Natural killer cell (primary cell): ENCODE measurements around the gene GTF2A1L. TPM values are rescaled to one million over a fixed set of nuclear protein-coding genes. Genes with fewer than 3 reads are reported as not detected.

Experiments used
- ATAC-seq, 3 donors: fragments of 150-1000 bp in 2 of 3; fragments of 200-7000 bp in 1 of 3; cut with Tn5 transposase; 1 replicate in 1 of 3; 2 replicates in 2 of 3; pipeline ENCODE4 v1.10.0; 2021; ENCODE audit warnings: mild to moderate bottlenecking in 2 of 3, moderate library complexity in 2 of 3
- DNase-seq, 2 donors: peaks; one replicate each; pipeline versions ENCODE4 v3.0.0 to v3.0.0-alpha.2; 2013 to 2021; ENCODE audit warnings: mixed read lengths in 1 of 2
- H3K27ac ChIP-seq: one replicate; pipeline ENCODE4 v1.5.1; 2013; ENCODE audit warnings: mild to moderate bottlenecking, low read length
- H3K27me3 ChIP-seq: one replicate; pipeline ENCODE4 v1.6.1; 2013; ENCODE audit warnings: low read length; ENCODE audit not compliant: control insufficient read depth, insufficient read depth
- H3K36me3 ChIP-seq: one replicate; pipeline ENCODE4 v1.6.1; 2013; ENCODE audit warnings: low read length; ENCODE audit not compliant: control insufficient read depth, insufficient read depth
- H3K4me1 ChIP-seq: one replicate; pipeline ENCODE4 v1.6.1; 2013; ENCODE audit warnings: low read length; ENCODE audit not compliant: control insufficient read depth, insufficient read depth
- H3K4me3 ChIP-seq: one replicate; pipeline ENCODE4 v1.5.1; 2013; ENCODE audit warnings: low read length
- H3K9me3 ChIP-seq: one replicate; pipeline ENCODE4 v1.6.1; 2013; ENCODE audit warnings: low read length; ENCODE audit not compliant: control insufficient read depth, insufficient read depth
- H3K27ac Mint-ChIP-seq, 2 donors: one replicate each; pipeline ENCODE4 v1.8.0; 2022; ENCODE audit warnings: mild to moderate bottlenecking in 2 of 2, mixed read lengths in 2 of 2, moderate library complexity in 1 of 2
- H3K27me3 Mint-ChIP-seq, 2 donors: one replicate each; pipeline ENCODE4 v1.8.0; 2022; ENCODE audit warnings: low read depth in 2 of 2, mixed read lengths in 2 of 2
- H3K36me3 Mint-ChIP-seq: one replicate; pipeline ENCODE4 v1.8.0; 2022; ENCODE audit warnings: mixed read lengths
- H3K4me1 Mint-ChIP-seq, 2 donors: one replicate each; pipeline ENCODE4 v1.8.0; 2022; ENCODE audit warnings: mixed read lengths in 2 of 2
- H3K4me3 Mint-ChIP-seq: one replicate; pipeline ENCODE4 v1.8.0; 2022; ENCODE audit warnings: mild to moderate bottlenecking, moderate library complexity, mixed read lengths
- H3K9me3 Mint-ChIP-seq, 2 donors: one replicate each; pipeline ENCODE4 v1.8.0; 2022; ENCODE audit warnings: mixed read lengths in 2 of 2
- WGBS: methylation state at CpG from one replicate; pipeline ENCODE4 v1.1.7; 2013; ENCODE audit warnings: missing lambda C conversion rate; ENCODE audit not compliant: insufficient coverage; 5-methylcytosine and 5-hydroxymethylcytosine counted together
- intact Hi-C: fragments of 100-400 bp; cut with micrococcal nuclease; formaldehyde crosslinking; loops from one replicate; pipeline ENCODE4 v1.14.2; 2022
- total RNA-seq, 4 donors: library from RNA; stranded (reverse); fragments of 120-200 nt in 1 of 4; gene quantifications; one replicate each; pipeline versions ENCODE4 v1.2.3 to v1.2.4, GENCODE V29; 2013 to 2022
- TF ChIP-seq, protein P1 (sequence below): fragments of 200-600 bp; IDR thresholded peaks from one replicate; pipeline ENCODE4 v1.8.0; 2022; ENCODE audit warnings: antibody characterized with exemption

GTF2A1L gene
- total RNA-seq, 3 donors from 2014 or later (not counting 1 experiment from before 2014, with no cell fraction given) = not detected

DNA sequence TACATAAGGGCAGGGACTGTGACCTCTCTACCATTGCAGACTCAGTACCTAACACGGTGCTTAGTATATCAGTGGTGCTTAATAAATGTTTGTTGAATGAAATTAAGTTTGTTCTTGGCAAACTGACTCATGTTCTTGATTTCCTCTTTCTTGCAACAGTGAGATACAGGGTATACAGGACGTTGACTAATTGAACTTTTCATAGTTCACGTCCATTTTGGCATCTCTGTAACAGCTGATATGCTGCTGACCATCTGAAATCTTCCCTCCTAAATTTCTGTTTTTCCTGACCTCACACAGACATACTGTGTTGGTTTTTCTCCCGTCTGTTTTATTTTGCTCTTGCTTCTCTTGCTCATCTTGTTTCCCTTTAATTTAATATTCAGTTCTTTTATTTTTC lies 93.7 kb downstream of the GTF2A1L start:
- Mint-ChIP-seq H3K36me3 (no peaks in the 10 kb centered on the region), H3K9me3 (peaks cover 0 to 7% of the 10 kb centered on the region in 2 donors), H3K27ac (no peak overlapping the region), H3K27me3 (peaks cover 3 to 9% of the 10 kb centered on the region in 2 donors), H3K4me3 (no peak overlapping the region), H3K4me1 (no peaks in the 10 kb centered on the region)
- H3K36me3 ChIP-seq = no peaks in the 10 kb centered on the region
- TF ChIP-seq, protein P1, sequence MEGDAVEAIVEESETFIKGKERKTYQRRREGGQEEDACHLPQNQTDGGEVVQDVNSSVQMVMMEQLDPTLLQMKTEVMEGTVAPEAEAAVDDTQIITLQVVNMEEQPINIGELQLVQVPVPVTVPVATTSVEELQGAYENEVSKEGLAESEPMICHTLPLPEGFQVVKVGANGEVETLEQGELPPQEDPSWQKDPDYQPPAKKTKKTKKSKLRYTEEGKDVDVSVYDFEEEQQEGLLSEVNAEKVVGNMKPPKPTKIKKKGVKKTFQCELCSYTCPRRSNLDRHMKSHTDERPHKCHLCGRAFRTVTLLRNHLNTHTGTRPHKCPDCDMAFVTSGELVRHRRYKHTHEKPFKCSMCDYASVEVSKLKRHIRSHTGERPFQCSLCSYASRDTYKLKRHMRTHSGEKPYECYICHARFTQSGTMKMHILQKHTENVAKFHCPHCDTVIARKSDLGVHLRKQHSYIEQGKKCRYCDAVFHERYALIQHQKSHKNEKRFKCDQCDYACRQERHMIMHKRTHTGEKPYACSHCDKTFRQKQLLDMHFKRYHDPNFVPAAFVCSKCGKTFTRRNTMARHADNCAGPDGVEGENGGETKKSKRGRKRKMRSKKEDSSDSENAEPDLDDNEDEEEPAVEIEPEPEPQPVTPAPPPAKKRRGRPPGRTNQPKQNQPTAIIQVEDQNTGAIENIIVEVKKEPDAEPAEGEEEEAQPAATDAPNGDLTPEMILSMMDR = no peak
- H3K4me3 ChIP-seq = no peak overlapping the region
- H3K9me3 ChIP-seq = no peaks in the 10 kb centered on the region
- DNase-seq (no peak), ATAC-seq (no peak)
- no peaks in the 10 kb centered on the region for H3K4me1 ChIP-seq
- 62% methylated on average over 4 of the region's 4 CpGs for WGBS
- intact Hi-C loops = no loop called here
- no peaks in the 10 kb centered on the region for H3K27me3 ChIP-seq
- no peak overlapping the region for H3K27ac ChIP-seq

DNA sequence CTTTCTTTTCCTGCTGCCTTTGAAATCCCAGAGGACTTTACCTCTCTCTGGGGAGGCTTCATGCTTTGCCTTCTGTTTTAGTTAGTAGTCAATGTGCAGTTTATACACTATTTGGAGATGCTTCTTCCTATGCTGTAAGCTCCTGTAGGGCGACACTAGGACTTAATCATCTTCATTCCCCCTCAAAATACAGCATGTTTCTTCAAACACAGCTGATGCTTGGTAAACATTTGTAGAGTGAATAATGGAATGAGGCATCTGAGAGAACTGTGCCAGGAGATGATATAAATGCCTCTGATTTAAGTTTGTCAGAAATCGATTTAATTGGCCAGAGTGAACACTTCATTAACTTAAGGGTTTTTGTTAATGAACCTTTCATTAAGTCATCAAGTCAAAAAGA lies 94.5 kb downstream of the GTF2A1L start:
- no peak for DNase-seq
- H3K36me3 ChIP-seq = no peaks in the 10 kb centered on the region
- Mint-ChIP-seq H3K4me1 (no peaks in the 10 kb centered on the region), H3K36me3 (no peaks in the 10 kb centered on the region), H3K9me3 (peaks cover 0 to 7% of the 10 kb centered on the region in 2 donors), H3K27me3 (peaks cover 3 to 9% of the 10 kb centered on the region in 2 donors), H3K4me3 (no peak overlapping the region), H3K27ac (no peak overlapping the region)
- no peaks in the 10 kb centered on the region for H3K4me1 ChIP-seq
- WGBS = 92% methylated on average over 2 of the region's 2 CpGs
- no peaks in the 10 kb centered on the region for H3K9me3 ChIP-seq
- H3K27me3 ChIP-seq = no peaks in the 10 kb centered on the region
- ATAC-seq = no peak
- no peak overlapping the region for H3K4me3 ChIP-seq
- intact Hi-C loops = no loop called here
- no peak overlapping the region for H3K27ac ChIP-seq
- TF ChIP-seq, protein P1 = no peak

DNA sequence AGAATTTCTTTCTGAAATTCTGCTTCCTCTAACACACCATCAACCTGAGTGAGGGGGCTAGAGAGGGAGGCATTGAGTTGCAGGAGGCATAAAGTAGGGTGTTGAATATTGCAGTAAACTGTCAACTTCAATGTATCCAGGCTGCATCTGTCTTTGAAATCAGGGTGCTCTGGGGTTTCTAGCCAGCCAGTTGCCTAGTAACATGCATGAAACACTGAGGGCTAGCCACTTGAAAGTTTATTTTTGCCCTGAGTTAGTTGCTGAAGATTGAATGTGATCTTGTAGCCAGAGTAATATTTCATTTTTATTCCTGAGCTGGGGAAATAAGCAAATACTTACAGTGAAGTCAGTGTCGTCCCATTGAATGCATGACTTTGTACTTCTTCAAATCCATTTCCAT lies 96.0 kb downstream of the GTF2A1L start:
- H3K4me1 ChIP-seq = no peaks in the 10 kb centered on the region
- ATAC-seq = no peak
- Mint-ChIP-seq H3K4me3 (no peak overlapping the region), H3K27ac (no peak overlapping the region), H3K36me3 (no peaks in the 10 kb centered on the region), H3K27me3 (peaks cover 3 to 9% of the 10 kb centered on the region in 2 donors), H3K4me1 (no peaks in the 10 kb centered on the region), H3K9me3 (peaks cover 0 to 7% of the 10 kb centered on the region in 2 donors)
- no peak overlapping the region for H3K27ac ChIP-seq
- no peaks in the 10 kb centered on the region for H3K9me3 ChIP-seq
- WGBS = 80% methylated on average over 1 of the region's 1 CpG
- intact Hi-C loops = no loop called here
- H3K36me3 ChIP-seq = no peaks in the 10 kb centered on the region
- DNase-seq = no peak
- no peak overlapping the region for H3K4me3 ChIP-seq
- TF ChIP-seq, protein P1 = no peak
- H3K27me3 ChIP-seq = no peaks in the 10 kb centered on the region

DNA sequence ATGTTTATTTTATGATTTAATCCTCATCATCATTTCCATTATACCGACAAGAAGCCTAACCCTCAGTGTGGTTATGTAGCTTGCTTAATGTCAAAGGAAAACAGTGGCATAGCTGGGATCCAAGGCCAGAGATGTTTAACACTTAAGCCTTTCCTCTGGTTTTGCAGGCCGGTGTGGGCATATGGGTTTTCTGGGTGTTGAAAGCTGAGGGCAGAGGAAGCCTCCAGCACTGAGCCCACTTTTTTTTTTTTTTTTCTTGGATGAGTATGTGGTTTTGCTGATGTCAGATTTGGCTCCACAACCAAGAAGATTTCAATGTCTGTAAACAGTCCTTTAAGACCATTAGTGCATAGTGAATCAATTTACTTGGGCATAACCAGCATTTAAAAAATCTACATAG lies 96.6 kb downstream of the GTF2A1L start:
- Mint-ChIP-seq H3K27me3 (peaks cover 3 to 9% of the 10 kb centered on the region in 2 donors), H3K4me1 (no peaks in the 10 kb centered on the region), H3K4me3 (no peak overlapping the region), H3K9me3 (peaks cover 0 to 7% of the 10 kb centered on the region in 2 donors), H3K27ac (no peak overlapping the region), H3K36me3 (no peaks in the 10 kb centered on the region)
- Histone ChIP-seq H3K27ac (no peak overlapping the region), H3K4me1 (no peaks in the 10 kb centered on the region), H3K36me3 (no peaks in the 10 kb centered on the region), H3K27me3 (no peaks in the 10 kb centered on the region), H3K9me3 (no peaks in the 10 kb centered on the region), H3K4me3 (no peak overlapping the region)
- WGBS = 66% methylated on average over 2 of the region's 2 CpGs
- intact Hi-C loops = no loop called here
- DNase-seq = no peak
- ATAC-seq = no peak
- TF ChIP-seq, protein P1 = no peak
